GM03348 (cell line): Measurements from ENCODE around the gene ADAMTSL2.

ENCODE experiments used
- DNase-seq: peaks from one replicate; pipeline ENCODE4 v3.0.0; 2012; ENCODE audit warnings: low spot score

ADAMTSL2 gene

GRCh38 chr9:133499892-133500270 lies 34.6 kb upstream of the ADAMTSL2 start:
- no peak for DNase-seq

GRCh38 chr9:133502112-133502511 lies 32.4 kb upstream of the ADAMTSL2 start:
- no peak for DNase-seq

GRCh38 chr9:133505186-133505830 lies 29.2 kb upstream of the ADAMTSL2 start:
- DNase-seq: peak; percentile 42

- DNase-seq: peak; percentile 86
Observed at GRCh38 chr9:133505901-133506652, 28.4 kb upstream of the ADAMTSL2 start.

- DNase-seq: peak; percentile 86
Observed at GRCh38 chr9:133506653-133507038, 27.9 kb upstream of the ADAMTSL2 start.

GRCh38 chr9:133507246-133507965 lies 27.1 kb upstream of the ADAMTSL2 start:
- no peak for DNase-seq

GRCh38 chr9:133508046-133508445 lies 26.5 kb upstream of the ADAMTSL2 start:
- no peak for DNase-seq

- DNase-seq: peak; percentile 39
Observed at GRCh38 chr9:133509179-133510083, 25.1 kb upstream of the ADAMTSL2 start.

- no peak for DNase-seq
Observed at GRCh38 chr9:133510926-133511505, 23.5 kb upstream of the ADAMTSL2 start.

GRCh38 chr9:133511607-133512006 lies 22.9 kb upstream of the ADAMTSL2 start:
- no peak for DNase-seq

- no peak for DNase-seq
Observed at GRCh38 chr9:133512253-133513213, 22.0 kb upstream of the ADAMTSL2 start.

GRCh38 chr9:133513214-133514100 lies 21.0 kb upstream of the ADAMTSL2 start:
- no peak for DNase-seq

GRCh38 chr9:133514460-133515239 lies 19.9 kb upstream of the ADAMTSL2 start:
- no peak for DNase-seq

GRCh38 chr9:133515240-133515610 lies 19.3 kb upstream of the ADAMTSL2 start:
- DNase-seq: no peak

GRCh38 chr9:133515615-133516255 lies 18.8 kb upstream of the ADAMTSL2 start:
- no peak for DNase-seq

- no peak for DNase-seq
Observed at GRCh38 chr9:133516256-133516960, 18.1 kb upstream of the ADAMTSL2 start.

GRCh38 chr9:133516961-133517350 lies 17.5 kb upstream of the ADAMTSL2 start:
- DNase-seq: no peak

GRCh38 chr9:133517711-133518110 lies 16.8 kb upstream of the ADAMTSL2 start:
- DNase-seq: no peak
